T1000 (cell line): ENCODE results near the gene TMEM139.
"Not testable (repeated sequence)": the region's sequence is repeated elsewhere in the genome, so short reads cannot be mapped to it uniquely, and the experiment has no call there.

Source experiments
- DNase-seq: peaks from one replicate; lab custom pipeline; 2025; ENCODE audit warnings: mixed read lengths; lab: John Stamatoyannopoulos, UW

TMEM139 gene

DNA sequence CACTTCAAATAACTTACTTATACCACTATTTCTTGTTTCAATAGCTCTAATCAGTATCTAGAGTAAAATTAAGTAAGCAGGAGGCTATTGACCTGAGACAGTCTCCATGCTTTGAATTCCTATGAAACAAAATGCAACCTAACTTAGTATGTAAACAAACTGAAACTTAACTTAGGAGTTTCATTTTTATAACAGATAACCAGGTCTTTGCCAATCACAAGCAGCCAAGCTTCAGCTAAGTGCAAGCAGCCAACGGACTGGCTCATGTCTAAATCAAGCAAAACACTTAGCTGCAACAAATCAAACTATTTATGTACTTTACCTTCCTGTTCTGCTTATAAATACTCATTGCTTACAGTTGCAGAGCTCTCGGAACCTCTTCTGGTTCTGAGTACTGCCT, 25.9 kb upstream of the TMEM139 start:
- DNase-seq: no peak

DNA sequence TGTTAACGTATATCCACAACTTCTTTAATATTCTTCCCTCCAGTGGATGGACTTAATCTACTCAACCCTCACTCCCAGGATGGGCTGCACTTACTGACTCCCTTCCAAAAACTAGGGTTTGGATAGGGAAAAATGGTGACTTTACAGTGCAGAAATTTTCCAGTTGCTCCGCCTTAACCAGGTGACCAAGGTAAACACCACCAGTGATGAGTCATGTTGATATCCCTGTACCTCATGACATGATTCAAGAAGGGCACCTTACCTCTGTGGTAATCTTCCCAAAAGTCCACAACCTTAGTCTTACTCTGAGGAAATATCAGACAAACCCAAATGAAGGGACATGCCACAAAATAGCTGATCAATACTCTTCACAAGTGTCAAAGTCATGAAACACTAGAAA, 25.0 kb upstream of the TMEM139 start:
- no peak for DNase-seq

DNA sequence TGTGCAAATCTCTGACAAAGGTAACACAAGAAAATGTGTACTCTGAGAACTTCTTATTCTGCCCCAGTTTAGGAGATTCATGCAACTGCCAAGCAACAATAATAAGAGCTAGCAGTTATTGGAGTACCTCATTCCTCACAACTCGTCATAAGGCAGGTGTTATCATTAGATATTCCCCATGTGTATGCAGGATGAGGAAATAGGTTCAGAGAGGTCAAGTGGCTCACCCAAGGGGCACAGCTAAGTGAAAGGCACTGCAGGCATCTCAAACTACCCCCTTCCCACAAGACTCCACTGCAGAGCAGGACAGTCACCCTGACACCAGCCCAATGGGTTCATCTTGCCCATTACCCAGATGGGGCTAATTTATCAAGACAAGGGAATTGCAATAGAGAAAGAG, 22.9 kb upstream of the TMEM139 start:
- no peak for DNase-seq

DNA sequence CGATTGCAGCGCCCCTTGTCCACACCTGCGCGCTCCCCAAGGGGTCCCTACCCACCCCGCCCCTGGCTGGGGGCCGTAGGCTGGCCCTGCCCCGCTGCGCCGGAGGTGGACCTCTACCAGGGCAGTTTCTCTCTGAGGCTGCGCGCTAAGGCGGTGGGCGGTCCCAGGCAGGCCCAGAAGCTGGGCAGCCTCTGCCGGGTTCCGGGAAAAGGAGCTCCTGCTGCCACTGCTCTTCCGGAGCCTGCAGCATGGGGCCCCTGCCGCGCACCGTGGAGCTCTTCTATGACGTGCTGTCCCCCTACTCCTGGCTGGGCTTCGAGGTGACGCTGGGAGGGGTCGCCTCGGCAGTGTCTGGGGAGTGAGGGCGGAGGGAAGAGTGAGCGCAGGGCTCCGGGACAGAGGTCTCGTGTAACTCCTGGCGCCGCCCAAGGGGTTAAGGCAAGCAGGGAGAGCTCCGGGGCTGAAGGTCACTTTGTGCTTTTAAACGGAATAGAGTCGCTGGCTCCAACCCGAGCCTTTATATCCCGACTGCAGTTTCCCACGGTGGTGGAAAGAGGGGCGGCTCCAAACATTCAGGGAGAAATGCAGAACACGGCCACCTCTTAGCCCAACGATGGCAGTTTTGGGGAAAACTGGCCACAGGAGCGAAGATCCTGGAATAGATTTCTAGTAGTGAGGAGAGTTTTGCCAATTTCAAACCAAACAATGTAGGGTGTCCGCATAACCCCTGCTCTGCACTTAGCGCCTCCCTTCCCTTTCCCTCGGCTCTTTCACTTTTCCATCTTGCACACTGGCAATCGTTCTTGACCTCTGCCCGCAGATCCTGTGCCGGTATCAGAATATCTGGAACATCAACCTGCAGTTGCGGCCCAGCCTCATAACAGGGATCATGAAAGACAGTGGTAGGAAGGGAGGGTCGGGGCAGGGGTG, 21.2 kb upstream of the TMEM139 start, which contains the start of gene GSTK1:
TSS of gene GSTK1 (plus strand) at position 176 of the 930 bp plus-strand sequence. CDS start at position 249, 73 bp downstream.
- DNase-seq: peak; percentile 36

DNA sequence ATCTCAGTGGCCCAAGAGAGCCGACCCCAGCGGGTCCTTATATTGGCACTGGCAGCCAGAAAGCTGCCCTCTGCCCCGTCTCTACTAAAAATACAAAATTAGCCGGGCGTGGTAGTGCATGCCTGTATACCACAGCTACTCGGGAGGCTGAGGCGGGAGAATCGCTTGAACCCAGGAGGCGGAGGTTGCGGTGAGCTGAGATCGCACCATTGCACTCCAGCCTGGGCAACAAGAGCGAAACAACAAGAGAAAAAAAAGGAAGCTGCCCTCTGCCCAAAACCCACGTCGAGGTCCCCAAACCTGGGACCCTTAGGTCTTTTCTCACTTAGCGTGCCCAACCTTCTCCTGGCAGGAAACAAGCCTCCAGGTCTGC, 20.6 kb upstream of the TMEM139 start:
- DNase-seq: not testable (repeated sequence)

DNA sequence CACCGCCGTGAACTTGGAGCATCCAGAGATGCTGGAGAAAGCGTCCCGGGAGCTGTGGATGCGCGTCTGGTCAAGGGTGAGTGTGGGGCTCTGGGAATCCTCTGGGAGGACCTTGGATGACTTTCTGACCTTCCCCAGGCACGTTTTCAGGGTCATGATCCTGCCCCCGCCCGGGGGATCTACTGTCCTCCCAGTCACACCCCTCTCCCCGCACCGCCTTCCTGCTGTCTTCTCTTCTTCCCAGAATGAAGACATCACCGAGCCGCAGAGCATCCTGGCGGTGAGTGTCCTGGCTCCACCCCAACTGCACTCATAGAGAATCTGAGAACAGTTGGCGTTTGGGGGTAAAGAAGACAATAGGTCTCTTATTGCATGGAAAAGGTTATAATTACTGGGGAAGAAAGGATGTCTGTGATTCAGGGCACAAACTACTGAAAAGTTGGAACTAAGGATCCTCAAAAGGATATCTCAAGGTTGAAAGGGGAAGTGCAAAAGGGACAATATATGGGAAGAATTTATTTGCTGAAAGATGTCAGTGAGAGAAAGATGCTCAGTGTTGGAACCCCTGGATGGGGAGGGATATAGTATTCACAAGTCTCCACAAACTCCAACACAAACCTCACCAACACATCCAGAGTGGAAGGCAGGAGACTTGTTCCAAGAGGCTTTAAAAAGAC, 19.6 kb upstream of the TMEM139 start:
- no peak for DNase-seq

DNA sequence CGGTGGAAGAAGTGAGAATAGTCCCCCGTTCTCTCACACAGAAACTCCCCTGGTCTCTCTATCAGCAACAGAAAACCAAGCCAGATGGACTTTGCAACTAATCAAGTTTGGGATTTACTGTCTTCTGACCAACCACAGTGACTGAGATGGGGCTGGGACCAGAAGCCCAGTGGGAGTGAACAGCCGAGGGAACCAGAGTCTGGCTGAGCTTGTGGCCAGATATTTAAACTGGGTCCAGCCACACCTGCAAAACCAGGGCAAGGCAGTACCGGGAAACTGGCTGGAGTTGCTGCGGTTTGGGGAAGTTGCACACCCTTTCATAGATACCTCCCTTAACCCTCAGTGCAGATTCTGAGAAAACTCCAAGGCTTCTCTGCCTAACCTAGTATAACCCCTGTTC, 15.5 kb upstream of the TMEM139 start:
- no peak for DNase-seq

DNA sequence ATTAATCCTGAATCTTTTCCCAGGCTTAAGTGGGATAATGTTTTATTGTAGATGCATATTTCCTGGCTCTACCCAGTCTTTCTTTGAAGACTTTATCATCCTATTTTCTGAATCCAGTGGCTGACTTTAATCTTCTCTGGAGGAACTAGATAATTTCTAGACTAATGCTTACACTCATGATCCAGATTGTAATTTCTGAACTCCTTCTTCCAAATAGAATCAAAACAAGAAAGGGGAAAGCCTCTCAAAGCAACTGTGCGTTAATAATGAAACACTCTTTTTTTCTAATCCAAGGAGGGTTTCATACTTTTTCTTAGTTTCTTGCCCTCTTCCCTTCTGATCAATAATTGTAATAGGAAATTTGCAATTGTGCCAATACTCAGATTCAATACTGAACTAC, 13.5 kb upstream of the TMEM139 start:
- no peak for DNase-seq

DNA sequence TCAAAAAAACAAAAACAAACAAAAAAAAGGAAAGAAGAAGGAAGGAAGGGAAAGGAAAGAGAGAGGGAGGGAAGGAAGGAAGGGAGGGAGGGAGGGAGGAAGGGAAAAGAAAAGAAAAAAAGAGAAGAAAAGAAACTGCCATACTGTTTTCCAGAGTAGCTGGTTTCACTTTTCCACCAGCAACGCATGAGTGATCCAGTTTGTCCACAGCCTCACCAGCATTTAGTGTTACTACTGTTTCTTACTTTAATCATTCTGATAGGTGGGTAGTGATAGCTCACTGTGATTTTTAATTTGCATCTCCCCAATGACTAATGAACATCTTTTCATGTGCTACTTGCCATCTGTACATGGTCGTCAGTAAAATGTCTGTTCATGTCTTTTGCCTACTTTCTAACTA, 11.9 kb upstream of the TMEM139 start:
- no peak for DNase-seq

DNA sequence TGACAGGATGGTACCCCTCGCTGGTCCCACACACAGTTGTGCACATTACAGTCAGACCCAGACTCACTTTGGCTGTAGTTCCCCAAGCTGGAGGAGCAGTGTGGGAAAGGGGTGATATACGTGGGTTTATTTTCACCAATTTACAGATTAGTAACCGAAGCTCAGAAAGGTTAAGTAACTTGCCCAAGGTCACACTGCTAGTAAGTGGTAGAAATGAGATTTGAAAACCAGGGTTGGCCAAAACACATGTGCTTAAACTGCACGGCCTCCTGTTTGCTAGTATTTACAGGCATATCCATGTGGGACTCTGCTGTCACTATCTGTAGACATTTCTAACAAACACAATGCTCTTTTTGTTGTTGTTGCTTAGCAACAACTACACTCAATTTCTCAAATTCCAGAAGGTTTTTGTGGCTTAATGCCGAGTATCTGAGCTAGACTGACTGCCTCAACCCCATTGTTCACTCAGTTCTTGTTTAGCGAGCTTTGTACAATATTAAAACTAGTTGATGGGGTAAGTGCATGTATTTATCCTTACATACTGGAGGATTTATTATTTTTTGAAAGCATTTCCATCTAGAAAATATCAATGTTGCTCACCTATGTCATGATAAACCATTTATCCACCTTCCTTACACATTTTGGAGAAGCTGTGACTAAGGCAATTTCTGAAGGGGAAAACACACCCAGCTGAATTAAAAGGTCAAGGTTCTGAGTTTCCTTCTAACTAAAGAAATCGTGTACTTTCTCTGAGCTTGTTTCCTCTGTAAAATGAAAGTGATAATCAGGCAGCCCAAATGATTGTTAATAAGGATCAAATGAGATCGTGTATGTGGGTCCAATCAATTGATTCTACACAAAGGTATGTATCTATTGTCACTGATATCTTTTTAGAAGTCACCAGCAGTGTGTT, 5.3 kb upstream of the TMEM139 start:
- DNase-seq: no peak

DNA sequence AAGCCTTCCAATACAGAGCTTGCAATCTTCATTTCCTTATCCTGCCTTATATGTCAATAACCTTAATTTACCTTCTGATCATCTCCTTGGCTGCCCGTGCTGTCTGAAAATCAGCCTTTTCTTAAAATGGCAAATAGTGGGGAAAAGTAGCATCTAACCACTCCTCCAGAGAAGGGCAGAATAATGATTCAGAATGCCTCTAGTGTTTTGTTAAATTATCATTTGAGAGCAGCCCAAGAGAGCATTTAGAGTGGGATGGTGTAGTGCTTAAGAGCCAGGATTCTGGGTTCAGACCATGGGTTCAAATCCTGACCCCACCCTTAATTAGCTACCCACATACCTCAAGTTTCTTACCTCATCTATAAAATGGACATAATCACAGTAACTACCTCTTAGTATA, 4.6 kb upstream of the TMEM139 start:
- DNase-seq: no peak

DNA sequence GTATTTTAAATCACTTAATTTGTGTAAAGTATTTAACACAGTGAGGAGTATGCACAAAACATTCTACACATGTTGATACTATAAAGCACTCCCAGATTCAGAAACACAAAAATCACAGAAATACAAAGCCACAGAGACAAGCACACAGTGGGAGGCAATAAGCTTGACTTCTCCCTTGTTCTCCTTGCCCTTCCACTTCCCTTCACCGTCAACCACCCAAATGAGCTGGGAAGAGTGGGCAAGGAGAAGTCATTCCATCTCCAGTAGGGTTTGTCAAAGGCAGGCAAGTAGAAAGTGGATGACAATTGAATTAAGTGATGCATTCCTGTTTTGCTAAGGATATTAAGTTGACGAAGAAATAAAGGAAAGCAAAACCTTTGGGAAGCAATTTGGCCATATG, 4.2 kb upstream of the TMEM139 start:
- no peak for DNase-seq

DNA sequence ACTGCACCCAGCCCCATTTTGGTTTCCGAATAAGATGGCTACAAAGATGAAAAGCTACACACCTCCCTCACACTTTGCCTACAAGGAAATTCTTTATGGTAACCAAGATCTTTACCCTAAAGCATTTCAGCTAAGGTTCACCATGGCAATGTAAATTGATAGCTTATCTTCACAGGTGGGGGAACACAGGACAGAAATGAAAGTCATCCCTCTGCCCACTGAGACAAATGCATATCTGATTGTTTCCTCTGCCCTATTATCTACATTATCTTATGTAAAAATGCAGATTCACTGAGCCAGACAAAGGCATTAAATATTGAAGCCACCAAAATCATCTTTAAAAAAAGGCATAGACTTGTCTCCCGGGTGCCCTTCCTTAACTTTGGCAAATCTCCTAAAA, 3.2 kb upstream of the TMEM139 start:
- DNase-seq: no peak

DNA sequence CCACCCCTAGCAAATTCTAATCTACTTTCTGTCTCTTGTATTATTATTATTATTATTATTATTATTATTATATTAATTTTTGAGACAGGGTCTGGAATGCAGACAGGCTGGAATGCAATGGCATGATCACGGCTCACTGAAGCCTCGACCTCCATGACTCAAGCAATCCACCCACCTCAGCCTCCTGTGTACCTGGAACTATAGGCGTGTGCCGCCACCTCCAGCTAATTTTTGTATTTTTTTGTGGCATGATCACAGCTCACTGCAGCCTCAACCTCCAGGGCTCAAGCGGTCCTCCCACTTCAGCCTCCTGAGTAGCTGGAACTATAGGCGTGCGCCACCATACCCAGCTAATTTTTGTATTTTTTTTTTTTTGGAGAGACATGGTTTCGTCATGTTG, 2.6 kb upstream of the TMEM139 start:
- no peak for DNase-seq

DNA sequence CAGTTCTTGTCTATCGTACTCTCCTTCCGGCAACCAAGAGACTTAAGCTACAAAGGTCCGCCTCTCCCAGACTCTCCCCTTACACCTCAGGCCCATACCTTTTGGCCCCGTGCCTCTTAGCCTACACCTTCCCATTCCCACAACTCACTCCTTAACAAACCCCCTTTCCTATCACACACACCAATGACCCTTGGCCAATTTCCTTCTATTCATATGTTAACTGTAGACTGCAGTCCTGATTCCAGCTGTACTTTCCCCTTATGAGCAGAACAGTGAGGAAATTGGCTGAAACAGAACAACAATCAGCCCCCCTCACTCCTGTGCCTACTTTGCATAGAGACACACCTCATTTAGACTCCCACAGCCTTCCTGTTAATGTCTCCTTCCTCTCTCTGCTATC, 1.4 kb upstream of the TMEM139 start:
- no peak for DNase-seq

DNA sequence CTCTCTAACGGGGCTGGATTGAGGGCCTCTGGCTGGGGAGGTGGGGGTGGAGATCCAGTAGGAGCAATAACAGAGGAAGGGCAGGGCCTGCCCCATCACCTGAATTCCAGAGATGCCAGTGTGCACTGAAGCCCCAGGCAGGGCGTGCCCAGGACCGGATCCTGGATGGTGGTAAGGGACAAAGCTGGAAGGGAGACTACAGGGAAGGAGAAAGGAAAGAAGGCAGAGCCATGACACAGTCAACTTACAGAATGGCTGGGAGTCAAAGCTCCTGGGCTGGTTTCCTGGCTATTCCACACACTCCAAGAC, 666 bp downstream of the TMEM139 start:
- DNase-seq: no peak

DNA sequence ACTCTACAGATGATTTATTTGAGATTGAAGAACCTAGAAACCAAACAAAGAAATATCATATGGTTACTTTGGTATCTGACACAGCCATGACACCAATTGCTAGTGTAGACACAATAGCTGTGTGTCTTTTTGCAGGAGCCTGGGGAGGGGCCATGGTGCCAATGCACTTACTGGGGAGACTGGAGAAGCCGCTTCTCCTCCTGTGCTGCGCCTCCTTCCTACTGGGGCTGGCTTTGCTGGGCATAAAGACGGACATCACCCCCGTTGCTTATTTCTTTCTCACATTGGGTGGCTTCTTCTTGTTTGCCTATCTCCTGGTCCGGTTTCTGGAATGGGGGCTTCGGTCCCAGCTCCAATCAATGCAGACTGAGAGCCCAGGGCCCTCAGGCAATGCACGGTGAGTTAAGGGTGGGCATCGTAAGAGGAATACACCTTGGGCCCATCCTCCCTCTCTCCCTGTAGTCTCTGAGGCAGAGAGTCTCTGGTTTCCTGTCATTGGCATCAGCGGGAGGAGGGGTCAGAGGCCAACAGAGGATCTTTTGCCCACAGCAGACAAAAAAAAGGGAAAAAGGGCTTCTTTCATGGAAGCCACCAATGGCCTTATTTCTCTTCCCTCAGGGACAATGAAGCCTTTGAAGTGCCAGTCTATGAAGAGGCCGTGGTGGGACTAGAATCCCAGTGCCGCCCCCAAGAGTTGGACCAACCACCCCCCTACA, 1.2 kb downstream of the TMEM139 start:
- DNase-seq: no peak

DNA sequence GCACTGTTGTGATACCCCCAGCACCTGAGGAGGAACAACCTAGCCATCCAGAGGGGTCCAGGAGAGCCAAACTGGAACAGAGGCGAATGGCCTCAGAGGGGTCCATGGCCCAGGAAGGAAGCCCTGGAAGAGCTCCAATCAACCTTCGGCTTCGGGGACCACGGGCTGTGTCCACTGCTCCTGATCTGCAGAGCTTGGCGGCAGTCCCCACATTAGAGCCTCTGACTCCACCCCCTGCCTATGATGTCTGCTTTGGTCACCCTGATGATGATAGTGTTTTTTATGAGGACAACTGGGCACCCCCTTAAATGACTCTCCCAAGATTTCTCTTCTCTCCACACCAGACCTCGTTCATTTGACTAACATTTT, 1.7 kb downstream of the TMEM139 start:
- no peak for DNase-seq

DNA sequence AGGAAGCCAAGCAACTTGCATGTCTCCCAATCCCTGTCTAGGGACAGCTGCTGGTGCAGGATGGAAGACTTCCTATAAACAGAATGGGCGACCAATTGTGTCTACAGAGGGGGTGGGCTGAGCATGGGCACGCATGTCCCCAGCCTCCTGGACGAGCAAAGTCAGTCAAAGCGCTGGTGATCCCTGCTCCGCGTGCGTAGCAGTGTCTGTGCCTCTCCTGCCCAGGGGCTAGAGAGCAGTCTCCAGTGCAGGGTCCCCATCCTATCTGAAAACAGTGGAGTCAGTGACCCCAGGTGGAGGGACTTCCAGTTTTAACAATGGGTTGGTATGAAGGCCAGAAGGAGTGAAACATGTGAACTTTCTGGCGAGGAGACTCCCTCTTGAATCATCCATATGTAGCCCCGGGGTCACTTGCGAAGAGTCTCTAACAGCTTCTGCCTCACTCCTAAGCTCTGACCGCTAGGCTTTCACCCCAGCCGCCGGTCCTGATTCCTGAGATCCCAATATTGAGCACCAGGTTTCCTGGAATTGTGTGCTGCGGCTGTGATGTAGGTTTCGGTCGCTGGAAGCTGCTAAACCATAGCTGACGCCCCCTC, 2.7 kb downstream of the TMEM139 start:
- no peak for DNase-seq

DNA sequence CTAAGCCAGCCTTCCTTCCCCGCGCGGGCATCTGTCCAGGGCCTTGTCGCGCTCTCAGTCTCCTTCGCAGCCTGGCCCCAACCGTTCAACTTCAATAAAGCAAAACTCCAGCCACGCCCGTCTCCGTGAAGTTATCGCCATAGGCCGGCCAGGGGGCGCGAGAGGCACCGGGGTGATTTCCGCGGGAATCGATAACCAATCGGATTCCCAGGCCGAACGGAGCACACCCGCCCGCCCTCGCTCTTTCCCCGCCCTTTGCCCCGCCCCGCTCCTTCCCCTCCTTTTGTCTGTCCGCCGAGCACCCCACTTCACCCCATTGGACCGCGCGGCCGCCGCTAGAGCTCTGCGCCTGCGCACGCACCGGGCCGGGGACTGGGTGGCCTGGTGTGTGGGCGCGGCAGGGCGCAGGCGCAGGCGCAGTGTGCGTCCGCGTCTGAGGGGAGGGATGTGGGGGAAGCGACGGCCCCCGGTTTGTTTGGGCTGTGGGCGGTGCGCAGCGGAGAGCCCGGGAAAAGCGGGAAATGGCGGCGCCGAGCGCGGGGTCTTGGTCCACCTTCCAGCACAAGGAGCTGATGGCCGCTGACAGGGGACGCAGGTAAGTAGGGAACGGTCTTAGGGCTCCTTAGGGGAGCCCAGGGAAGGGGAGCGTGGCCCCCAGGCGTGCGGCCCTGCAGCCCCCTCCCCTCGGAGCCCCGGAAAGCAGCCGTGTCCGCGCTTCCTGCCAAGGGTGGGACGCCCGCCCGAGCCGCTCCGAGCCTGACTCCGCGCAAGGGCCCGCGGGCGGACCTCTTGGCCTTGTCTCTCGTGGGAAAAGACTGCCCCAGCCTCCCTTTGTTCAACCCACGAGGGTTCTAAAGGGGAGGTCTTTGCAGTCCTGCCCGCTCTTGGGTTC, 3.4 kb downstream of the TMEM139 start, which contains the start of gene CASP2:
TSS of gene CASP2 (plus strand) at position 417 of the 892 bp plus-strand sequence. CDS start at position 522, 105 bp downstream.
- DNase-seq: peak; percentile 93
